Heart left ventricle (tissue), 16 donors: ENCODE results near the gene TMEM174. TPM values are rescaled to one million over a fixed set of nuclear protein-coding genes. Genes with fewer than 3 reads are reported as not detected.

Experiments
- ATAC-seq, 4 donors: fragments of 200-7000 bp; cut with Tn5 transposase; one replicate each; pipeline ENCODE4 v1.9.1; 2020 to 2022; ENCODE audit warnings: moderate library complexity in 4 of 4, mild to moderate bottlenecking in 3 of 4, moderate number of reproducible peaks in 1 of 4
- DNase-seq, 5 donors: peaks; one replicate each; pipeline ENCODE4 v3.0.0-alpha.2; 2020
- H3K27ac ChIP-seq, 12 donors: fragments of 200-600 bp; sonication (generic) in 4 of 12; one replicate each; pipeline versions ENCODE4 v1.5.0 to v1.8.0; 2016 to 2022; ENCODE audit warnings: mild to moderate bottlenecking in 2 of 12
- H3K27me3 ChIP-seq, 9 donors: fragments of 200-600 bp; sonication (generic) in 2 of 9; one replicate each; pipeline versions ENCODE4 v1.5.1 to v1.8.0; 2016 to 2022; ENCODE audit warnings: mild to moderate bottlenecking in 3 of 9
- H3K36me3 ChIP-seq, 9 donors: fragments of 200-600 bp; sonication (generic) in 2 of 9; one replicate each; pipeline versions ENCODE4 v1.5.0 to v1.8.0; 2018 to 2022; ENCODE audit warnings: mild to moderate bottlenecking in 2 of 9
- H3K4me1 ChIP-seq, 12 donors: fragments of 200-600 bp; sonication (generic) in 4 of 12; one replicate each; pipeline versions ENCODE4 v1.5.0 to v1.8.0; 2016 to 2022; ENCODE audit warnings: mild to moderate bottlenecking in 3 of 12
- H3K4me3 ChIP-seq, 12 donors: fragments of 200-600 bp; sonication (generic) in 4 of 12; one replicate each; pipeline versions ENCODE4 v1.5.0 to v1.8.0; 2017 to 2022; ENCODE audit warnings: mild to moderate bottlenecking in 9 of 12, moderate library complexity in 4 of 12
- H3K9me3 ChIP-seq, 12 donors: fragments of 200-600 bp; sonication (generic) in 4 of 12; one replicate each; pipeline versions ENCODE4 v1.5.0 to v1.8.0; 2016 to 2022; ENCODE audit warnings: mild to moderate bottlenecking in 1 of 12
- CTCF ChIP-seq, 12 donors: fragments of 200-600 bp; sonication (generic) in 4 of 12; IDR thresholded peaks; one replicate each; pipeline versions ENCODE4 v1.5.0 to v1.8.0; 2018 to 2022; ENCODE audit warnings: antibody characterized with exemption in 12 of 12, mild to moderate bottlenecking in 5 of 12
- POLR2A ChIP-seq, 2 donors: fragments of 450-650 bp; IDR thresholded peaks; one replicate each; pipeline ENCODE4 v1.6.1; 2017; ENCODE audit warnings: antibody characterized with exemption in 2 of 2, mild to moderate bottlenecking in 2 of 2, moderate library complexity in 2 of 2
- WGBS, 4 donors: extraction: QIAGEN DNeasy Blood & Tissue Kit in 2 of 4; methylation state at CpG; one replicate each; pipeline versions ENCODE4 v1.1.5 to v1.1.7; 2013 to 2018; 5-methylcytosine and 5-hydroxymethylcytosine counted together
- intact Hi-C, 10 donors: fragments of 100-400 bp; cut with DNase I; formaldehyde crosslinking; loops; one replicate each; pipeline versions ENCODE4 v1.11.1 to v1.14.2; 2022
- polyA plus RNA-seq, 2 donors: library from polyadenylated mRNA; stranded (reverse); fragments of 200-250 nt; gene quantifications; one replicate each; pipeline ENCODE4 v1.2.3, GENCODE V29; 2013
- total RNA-seq, 9 donors: library from RNA; depleted of rRNA in 2 of 9; stranded (reverse); fragments of >200 nt in 2 of 9; fragmentation: NEBNext Ultra II Directional in 3 of 9; extraction: Animal tissue kit (Norgen Biotek cat#: 25700) in 3 of 9; gene quantifications; one replicate each; pipeline versions ENCODE4 v1.1.0 to v1.2.4, GENCODE V29; 2016 to 2023
- donor health status: ischemic (EF 13 %, LVEDD 7.1; RV severe dilation, severe dysfunction).
- donor health status: healthy with polysubstance abuse.
- donor health status: DM: no; HTN: yes; CAD: no.
- donor health status: DM: no; HTN: no; CAD: no.
- donor health status: ischemic (EF 25% LVEDD 6.9; RV normal size, moderate dysfunction).
- donor health status: ischemic (EF 25% LVEDD 5.7; RV mildly dilated, moderate dysfunction).
- donor health status: healthy.
- donor health status: DM: yes; HTN: yes; CAD: no.
- donor health status: ischemic (EF 35%, LVEDD 5.7; RV mildly dilated, moderate dysfunction).
- donor health status: nonischemic (EF 11% LVEDD 7.7; RV severe dilation, severe dysfunction).
- donor health status: DM: yes; HTN: yes; CAD: no.
- donor health status: PGD.
- donor health status: ischemic (EF 29% LVEDD 5.4; RV normal size, mild dysfunction).
- donor health status: nonischemic (EF 23%, LVEDD 6.1; RV moderate dilation, normal function).

The TMEM174 gene
- total and polyA plus RNA-seq, 11 donors = not detected

GRCh38 chr5:73153513-73153912, 19.5 kb upstream of the TMEM174 start:
- Histone ChIP-seq H3K36me3 (no peaks in the 10 kb centered on the region), H3K27ac (no peak overlapping the region), H3K27me3 (peaks cover 0 to 21% (median 0%) of the 10 kb centered on the region in 9 donors), H3K9me3 (no peaks in the 10 kb centered on the region), H3K4me3 (no peak overlapping the region), H3K4me1 (no peaks in the 10 kb centered on the region)
- no peak for TF ChIP-seq CTCF (IDR thresholded peaks at IDR 0.05)
- TF ChIP-seq POLR2A (IDR thresholded peaks at IDR 0.05) = no peak
- intact Hi-C loops = no loop called here
- ATAC-seq (no peak), DNase-seq (no peak)
- 71 to 82% (median 76%) methylated on average over 7 of the region's 7 CpGs for WGBS, 4 donors

DNA sequence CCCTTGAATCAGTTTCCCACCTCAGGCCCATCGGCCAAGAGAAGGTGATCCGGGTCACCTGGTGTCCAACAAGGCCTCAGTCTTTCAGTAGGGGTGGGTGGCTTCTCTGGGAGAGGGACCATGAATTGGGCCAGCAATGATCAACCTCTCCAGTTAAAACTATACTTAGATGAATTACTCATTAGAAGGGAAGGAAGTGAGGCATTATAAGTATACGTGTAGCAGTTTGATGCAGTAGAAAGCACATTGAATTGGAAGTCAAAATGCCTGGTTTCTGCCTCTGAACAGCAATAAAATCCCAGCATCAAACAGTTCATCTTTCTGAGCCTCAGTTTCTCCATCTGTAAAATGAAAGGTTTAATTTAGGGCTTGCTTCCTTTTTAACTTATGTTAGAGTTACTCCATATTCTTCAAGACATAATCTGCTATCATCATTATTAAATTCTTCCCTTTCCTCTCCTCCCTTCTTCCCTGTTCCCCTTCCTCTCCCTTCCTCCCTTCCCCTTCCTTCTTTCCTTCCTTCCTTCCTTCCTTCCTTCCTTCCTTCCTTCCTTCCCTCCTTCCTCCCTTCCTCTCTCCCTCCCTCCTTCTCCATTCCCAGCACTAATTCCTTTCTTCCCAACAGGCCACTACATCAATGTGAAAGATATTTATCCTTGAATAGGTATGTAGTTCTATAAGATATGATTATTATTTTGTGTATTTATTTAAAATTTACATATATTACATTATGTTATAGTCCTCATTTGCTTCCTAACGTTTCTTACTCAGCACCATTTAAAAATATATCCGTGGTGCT, 18.6 kb upstream of the TMEM174 start:
- 77 to 83% (median 80%) methylated on average over 5 of the region's 5 CpGs for WGBS, 4 donors
- H3K27me3 ChIP-seq = peaks cover 0 to 28% (median 0%) of the 10 kb centered on the region in 9 donors
- H3K9me3 ChIP-seq = no peaks in the 10 kb centered on the region
- intact Hi-C loops = no loop called here
- DNase-seq (no peak), ATAC-seq (no peak)
- no peak overlapping the region for H3K4me3 ChIP-seq
- no peaks in the 10 kb centered on the region for H3K4me1 ChIP-seq
- no peak for TF ChIP-seq POLR2A (IDR thresholded peaks at IDR 0.05)
- TF ChIP-seq CTCF (IDR thresholded peaks at IDR 0.05) = no peak
- H3K36me3 ChIP-seq = no peaks in the 10 kb centered on the region
- H3K27ac ChIP-seq = no peak overlapping the region

DNA sequence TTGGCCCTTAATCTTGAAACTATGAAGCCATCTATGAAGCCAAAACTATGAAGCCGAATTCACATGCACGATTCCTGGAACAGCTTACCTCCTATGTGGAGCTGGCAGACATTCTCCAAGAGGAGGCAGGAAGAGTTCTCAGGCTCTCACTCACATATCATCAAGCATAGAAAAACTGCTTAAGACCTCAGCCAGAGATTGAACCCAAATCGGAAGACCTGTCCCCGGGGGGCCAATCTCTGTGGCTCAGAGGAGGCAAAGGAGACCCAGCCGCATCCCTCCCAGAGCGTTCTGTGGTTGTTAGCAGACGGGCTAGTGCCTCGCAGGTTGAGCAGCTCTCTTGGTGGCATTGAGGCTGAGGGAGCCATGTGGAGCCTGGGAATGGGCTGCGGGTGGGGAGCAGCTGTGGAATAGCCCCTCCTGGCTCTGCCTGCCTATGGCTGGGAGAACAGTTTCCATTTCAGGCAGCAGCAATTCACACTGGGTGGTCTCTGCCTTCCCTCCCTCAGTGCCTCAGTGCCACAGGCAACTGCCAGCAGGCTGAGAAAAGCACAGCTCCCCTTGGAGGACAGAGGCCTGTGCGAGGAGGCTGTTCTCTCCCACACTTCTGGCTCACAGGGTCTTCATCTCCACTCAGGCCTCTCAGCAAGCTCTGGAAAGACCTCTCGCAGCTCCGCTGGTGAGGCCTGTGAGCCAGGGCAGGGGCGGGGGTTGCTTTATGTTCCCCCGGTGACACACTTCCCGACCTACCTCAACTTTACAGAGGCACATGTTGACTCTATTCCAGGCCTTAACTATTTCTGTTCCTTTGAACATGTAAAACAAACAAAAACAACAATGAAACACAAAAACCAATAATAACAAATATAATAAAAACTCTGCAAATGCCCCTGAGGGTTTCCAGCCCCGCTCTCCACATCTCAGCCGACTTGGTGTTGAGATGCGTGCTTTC, 17.4 kb upstream of the TMEM174 start:
- 79 to 83% (median 82%) methylated on average over 18 of the region's 18 CpGs for WGBS, 4 donors
- ATAC-seq (no peak), DNase-seq (no peak)
- peaks cover 0 to 35% (median 0%) of the 10 kb centered on the region in 9 donors for H3K27me3 ChIP-seq
- no peak overlapping the region for H3K4me3 ChIP-seq
- no peak overlapping the region for H3K27ac ChIP-seq
- H3K9me3 ChIP-seq = no peaks in the 10 kb centered on the region
- intact Hi-C loops = no loop called here
- no peaks in the 10 kb centered on the region for H3K36me3 ChIP-seq
- TF ChIP-seq POLR2A (IDR thresholded peaks at IDR 0.05) (no peak), CTCF (IDR thresholded peaks at IDR 0.05) (no peak)
- H3K4me1 ChIP-seq = no peaks in the 10 kb centered on the region
